ENCODE data around the gene MRPL52. TPM values are rescaled to one million over a fixed set of nuclear protein-coding genes. Genes with fewer than 3 reads are reported as not detected.

MRPL52 gene
- total RNA-seq, 2 experiments from 2014 or later: 170 TPM

GRCh38 chr14:22870811-22871223 is 41.1 kb downstream of the MRPL52 start:
- intact Hi-C loops (cut with micrococcal nuclease): loop anchor here (1.0 to 5.0 kb wide), 14 partner anchors 13 to 1604 kb away; partner anchors contain the start of genes DAD1, HAUS4, HNRNPC and MRPL52
- no peaks in the 10 kb centered on the region for H3K27me3 Mint-ChIP-seq (ENCODE audit: low read depth)
- peak overlapping the region; percentile 100 for H3K27ac Mint-ChIP-seq
- peaks cover 29% of the 10 kb centered on the region for H3K4me1 Mint-ChIP-seq (ENCODE audit: low read depth)
- H3K4me3 Mint-ChIP-seq: peak overlapping the region; percentile 91
- no peaks in the 10 kb centered on the region for H3K9me3 Mint-ChIP-seq
- CTCF ChIA-PET: interaction anchor here (0.6 to 5.6 kb wide), 15 partner anchors 8 to 1017 kb away, joined by 3 to 125 read pairs (median 4); partner anchors contain the start of genes PRMT5 and REM2
- DNase-seq: no peak
- H3K36me3 Mint-ChIP-seq (ENCODE audit: low read depth): peaks cover 23% of the 10 kb centered on the region

GRCh38 chr14:22871224-22872032 is 41.7 kb downstream of the MRPL52 start, which contains the start of gene LRP10:
LRP10 (plus strand) TSS chr14:22871740; CDS start chr14:22872304, 564 bp downstream.
- CTCF ChIA-PET: interaction anchor here (0.6 to 5.6 kb wide), 25 partner anchors 8 to 1018 kb away, joined by 3 to 125 read pairs (median 5); partner anchors contain the start of genes AJUBA, PRMT5, RBM23 and REM2
- peak within 1 kb of the TSS; percentile 100 for H3K27ac Mint-ChIP-seq

DNA sequence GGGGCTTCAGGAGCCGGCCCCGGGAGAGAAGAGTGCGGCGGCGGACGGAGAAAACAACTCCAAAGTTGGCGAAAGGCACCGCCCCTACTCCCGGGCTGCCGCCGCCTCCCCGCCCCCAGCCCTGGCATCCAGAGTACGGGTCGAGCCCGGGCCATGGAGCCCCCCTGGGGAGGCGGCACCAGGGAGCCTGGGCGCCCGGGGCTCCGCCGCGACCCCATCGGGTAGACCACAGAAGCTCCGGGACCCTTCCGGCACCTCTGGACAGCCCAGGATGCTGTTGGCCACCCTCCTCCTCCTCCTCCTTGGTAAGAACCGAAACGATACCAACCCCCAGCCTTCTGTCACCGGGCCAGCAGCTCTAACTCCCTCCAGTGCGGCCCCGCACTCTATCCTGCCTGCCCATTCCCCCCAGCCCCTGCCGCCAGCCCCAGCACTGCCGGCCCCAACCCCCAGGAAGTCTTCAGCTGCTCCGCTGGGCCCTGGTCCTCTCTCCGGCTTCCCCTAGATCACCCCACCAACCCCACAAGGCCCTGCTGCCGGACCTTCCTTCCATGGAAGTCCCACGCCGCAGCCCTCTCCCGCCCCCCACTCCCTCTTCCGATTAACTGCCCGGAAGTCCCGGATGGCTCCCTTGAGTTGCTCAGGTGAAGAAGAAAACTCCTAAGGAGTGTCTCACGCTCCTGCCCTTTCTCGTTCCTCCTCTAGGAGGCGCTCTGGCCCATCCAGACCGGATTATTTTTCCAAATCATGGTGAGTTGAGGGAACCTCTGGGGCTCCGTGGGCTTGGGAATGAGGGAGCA is 42.5 kb downstream of the MRPL52 start:
- Mint-ChIP-seq H3K27me3 (ENCODE audit: low read depth) (no peaks in the 10 kb centered on the region), H3K27ac (peak overlapping the region; percentile 100), H3K9me3 (no peaks in the 10 kb centered on the region), H3K36me3 (ENCODE audit: low read depth) (peaks cover 29% of the 10 kb centered on the region), H3K4me3 (peak overlapping the region; percentile 91), H3K4me1 (ENCODE audit: low read depth) (peaks cover 29% of the 10 kb centered on the region)
- peak; percentile 87 for DNase-seq
- CTCF ChIA-PET: interaction anchor here (0.6 to 5.6 kb wide), 28 partner anchors 9 to 301 kb away, joined by 3 to 125 read pairs (median 4); partner anchors contain the start of genes AJUBA, RBM23 and REM2
- intact Hi-C loops (cut with micrococcal nuclease): loop anchor here (1.0 to 5.0 kb wide), 4 partner anchors 28 to 1605 kb away; partner anchors contain the start of genes HNRNPC and PPP1R3E

More at GRCh38 chr14:22871224-22872032, 41.7 kb downstream of the MRPL52 start, which contains the start of gene LRP10:
- Mint-ChIP-seq H3K4me3 (peak within 1 kb of the TSS; percentile 91), H3K36me3 (ENCODE audit: low read depth) (peaks cover 29% of the 10 kb centered on the region), H3K4me1 (ENCODE audit: low read depth) (peaks cover 29% of the 10 kb centered on the region), H3K9me3 (no peaks in the 10 kb centered on the region), H3K27me3 (ENCODE audit: low read depth) (no peaks in the 10 kb centered on the region)
- intact Hi-C loops (cut with micrococcal nuclease): loop anchor here (1.0 to 5.0 kb wide), 16 partner anchors 13 to 1604 kb away; partner anchors contain the start of genes DAD1, HAUS4, HNRNPC and MRPL52
- DNase-seq: peak; percentile 92

DNA sequence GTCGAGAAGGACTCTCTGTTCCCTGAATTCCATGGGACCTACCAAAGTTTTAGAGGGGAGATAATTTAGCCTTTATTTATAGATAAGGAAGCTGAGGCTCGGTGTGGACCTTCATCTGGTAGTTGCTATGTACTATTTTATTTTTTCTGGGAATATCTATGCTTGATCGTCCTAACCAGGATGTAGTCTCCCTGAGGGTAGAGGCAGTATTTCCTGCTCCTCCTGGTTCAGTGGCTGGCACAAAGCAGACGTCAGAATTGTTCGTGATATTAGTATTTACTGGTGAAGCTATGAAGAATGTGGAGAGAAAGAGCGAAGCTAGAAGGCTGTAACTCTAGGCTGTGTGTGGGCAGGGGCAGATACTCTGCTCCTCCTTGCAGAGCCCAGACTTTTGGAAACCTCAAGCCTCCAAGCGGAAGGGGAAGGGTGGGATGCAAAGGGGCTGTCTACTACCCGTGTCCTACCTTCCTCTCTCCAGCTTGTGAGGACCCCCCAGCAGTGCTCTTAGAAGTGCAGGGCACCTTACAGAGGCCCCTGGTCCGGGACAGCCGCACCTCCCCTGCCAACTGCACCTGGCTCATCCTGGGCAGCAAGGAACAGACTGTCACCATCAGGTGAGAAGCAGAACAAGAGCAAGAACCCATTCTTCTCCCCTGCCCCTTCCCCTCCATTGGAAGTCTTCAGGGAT is 43.3 kb downstream of the MRPL52 start:
- Mint-ChIP-seq H3K9me3 (no peaks in the 10 kb centered on the region), H3K4me1 (ENCODE audit: low read depth) (peaks cover 29% of the 10 kb centered on the region), H3K4me3 (peak overlapping the region; percentile 91), H3K27ac (peak overlapping the region; percentile 94), H3K36me3 (ENCODE audit: low read depth) (peaks cover 31% of the 10 kb centered on the region), H3K27me3 (ENCODE audit: low read depth) (no peaks in the 10 kb centered on the region)
- CTCF ChIA-PET: interaction anchor here (0.8 to 5.6 kb wide), 26 partner anchors 9 to 302 kb away, joined by 3 to 125 read pairs (median 4); partner anchors contain the start of genes AJUBA, RBM23 and REM2
- no peak for DNase-seq
- intact Hi-C loops (cut with micrococcal nuclease): loop anchor here (1.0 to 5.0 kb wide), 4 partner anchors 27 to 1606 kb away; partner anchors contain the start of genes HNRNPC and PPP1R3E

DNA sequence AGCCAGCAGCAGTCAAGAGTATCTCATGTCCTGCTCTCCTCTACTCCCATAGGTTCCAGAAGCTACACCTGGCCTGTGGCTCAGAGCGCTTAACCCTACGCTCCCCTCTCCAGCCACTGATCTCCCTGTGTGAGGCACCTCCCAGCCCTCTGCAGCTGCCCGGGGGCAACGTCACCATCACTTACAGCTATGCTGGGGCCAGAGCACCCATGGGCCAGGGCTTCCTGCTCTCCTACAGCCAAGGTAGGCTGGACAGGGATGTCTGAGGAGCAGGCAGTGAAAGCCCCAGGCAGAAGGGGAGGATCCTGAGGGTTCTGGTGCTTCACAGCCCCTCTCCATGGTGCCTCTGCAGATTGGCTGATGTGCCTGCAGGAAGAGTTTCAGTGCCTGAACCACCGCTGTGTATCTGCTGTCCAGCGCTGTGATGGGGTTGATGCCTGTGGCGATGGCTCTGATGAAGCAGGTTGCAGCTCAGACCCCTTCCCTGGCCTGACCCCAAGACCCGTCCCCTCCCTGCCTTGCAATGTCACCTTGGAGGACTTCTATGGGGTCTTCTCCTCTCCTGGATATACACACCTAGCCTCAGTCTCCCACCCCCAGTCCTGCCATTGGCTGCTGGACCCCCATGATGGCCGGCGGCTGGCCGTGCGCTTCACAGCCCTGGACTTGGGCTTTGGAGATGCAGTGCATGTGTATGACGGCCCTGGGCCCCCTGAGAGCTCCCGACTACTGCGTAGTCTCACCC is 45.5 kb downstream of the MRPL52 start:
- DNase-seq: no peak
- Mint-ChIP-seq H3K27ac (no peak overlapping the region), H3K27me3 (ENCODE audit: low read depth) (no peaks in the 10 kb centered on the region), H3K4me1 (ENCODE audit: low read depth) (peaks cover 26% of the 10 kb centered on the region), H3K4me3 (no peak overlapping the region), H3K36me3 (ENCODE audit: low read depth) (peaks cover 31% of the 10 kb centered on the region), H3K9me3 (no peaks in the 10 kb centered on the region)
- CTCF ChIA-PET: interaction anchor here (0.8 to 5.6 kb wide), 3 partner anchors 8 to 25 kb away, joined by 3 to 47 read pairs (median 3); no protein-coding TSS in a partner anchor
- intact Hi-C loops (cut with micrococcal nuclease): no loop called here

DNA sequence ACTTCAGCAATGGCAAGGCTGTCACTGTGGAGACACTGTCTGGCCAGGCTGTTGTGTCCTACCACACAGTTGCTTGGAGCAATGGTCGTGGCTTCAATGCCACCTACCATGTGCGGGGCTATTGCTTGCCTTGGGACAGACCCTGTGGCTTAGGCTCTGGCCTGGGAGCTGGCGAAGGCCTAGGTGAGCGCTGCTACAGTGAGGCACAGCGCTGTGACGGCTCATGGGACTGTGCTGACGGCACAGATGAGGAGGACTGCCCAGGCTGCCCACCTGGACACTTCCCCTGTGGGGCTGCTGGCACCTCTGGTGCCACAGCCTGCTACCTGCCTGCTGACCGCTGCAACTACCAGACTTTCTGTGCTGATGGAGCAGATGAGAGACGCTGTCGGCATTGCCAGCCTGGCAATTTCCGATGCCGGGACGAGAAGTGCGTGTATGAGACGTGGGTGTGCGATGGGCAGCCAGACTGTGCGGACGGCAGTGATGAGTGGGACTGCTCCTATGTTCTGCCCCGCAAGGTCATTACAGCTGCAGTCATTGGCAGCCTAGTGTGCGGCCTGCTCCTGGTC is 46.1 kb downstream of the MRPL52 start:
- CTCF ChIA-PET: interaction anchor here (0.8 kb wide), 2 partner anchors 9 to 19 kb away, joined by 3 to 4 read pairs; no protein-coding TSS in a partner anchor
- H3K9me3 Mint-ChIP-seq: no peaks in the 10 kb centered on the region
- intact Hi-C loops (cut with micrococcal nuclease): no loop called here
- H3K27me3 Mint-ChIP-seq (ENCODE audit: low read depth): no peaks in the 10 kb centered on the region
- no peak overlapping the region for H3K4me3 Mint-ChIP-seq
- H3K36me3 Mint-ChIP-seq (ENCODE audit: low read depth): peaks cover 31% of the 10 kb centered on the region
- no peak overlapping the region for H3K27ac Mint-ChIP-seq
- H3K4me1 Mint-ChIP-seq (ENCODE audit: low read depth): peaks cover 20% of the 10 kb centered on the region
- DNase-seq: no peak

- Mint-ChIP-seq H3K4me1 (ENCODE audit: low read depth) (peaks cover 18% of the 10 kb centered on the region), H3K9me3 (no peaks in the 10 kb centered on the region), H3K36me3 (ENCODE audit: low read depth) (peaks cover 31% of the 10 kb centered on the region), H3K27me3 (ENCODE audit: low read depth) (no peaks in the 10 kb centered on the region), H3K4me3 (no peak overlapping the region), H3K27ac (no peak overlapping the region)
- intact Hi-C loops (cut with micrococcal nuclease): no loop called here
- DNase-seq: no peak
- CTCF ChIA-PET: interaction anchor here (2.7 kb wide), 1 partner anchor 23 kb away, joined by 8 read pairs; no protein-coding TSS in a partner anchor
Measured at GRCh38 chr14:22877000-22877501, 47.4 kb downstream of the MRPL52 start.

DNA sequence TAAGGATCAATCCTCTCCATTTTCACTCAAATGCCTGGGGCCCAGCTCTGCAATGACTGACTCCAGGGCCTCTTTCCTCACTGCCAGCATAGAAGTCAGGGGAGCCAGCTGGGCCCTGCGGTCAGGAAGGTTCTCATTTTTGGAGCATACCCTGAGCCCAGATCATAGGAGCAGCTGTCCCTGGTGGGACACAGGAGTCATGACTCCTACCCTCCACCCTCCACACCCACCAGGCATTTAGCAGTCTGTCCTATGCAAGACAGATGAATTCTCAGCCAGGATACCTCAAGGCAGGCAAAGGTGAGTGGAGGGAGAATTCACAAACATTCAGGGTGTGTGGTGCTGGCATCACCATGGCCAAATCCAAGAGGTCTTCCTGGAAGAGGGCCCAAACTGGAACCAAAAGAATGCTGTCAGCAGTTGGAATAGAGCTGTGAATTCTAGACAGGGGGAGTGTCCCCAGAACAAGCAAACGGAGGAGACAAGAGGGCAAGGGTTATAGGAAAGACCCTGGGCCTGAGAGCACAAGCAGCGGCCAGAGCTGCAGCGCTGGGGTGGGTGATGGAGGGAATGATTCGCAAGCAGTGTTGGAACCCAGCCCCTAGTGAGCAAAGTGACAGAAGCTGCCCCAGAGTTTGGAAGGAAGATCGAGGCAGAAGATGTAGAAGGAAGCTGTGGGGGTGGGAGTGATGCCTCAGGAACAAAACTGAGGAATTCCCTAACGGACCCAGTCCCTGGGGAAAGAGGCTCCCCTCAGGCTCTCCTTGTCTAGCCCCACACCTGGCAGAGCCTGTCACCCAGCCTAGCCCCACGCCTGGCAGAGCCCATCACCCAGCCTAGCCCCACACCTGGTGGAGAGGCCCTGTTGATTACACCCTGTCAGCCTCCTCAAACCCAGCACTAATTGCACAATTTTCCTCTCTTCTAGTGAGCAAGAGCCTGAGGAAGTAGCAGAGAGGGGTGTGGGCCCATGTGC is 48.9 kb downstream of the MRPL52 start:
- CTCF ChIA-PET: interaction anchor here (0.5 to 2.7 kb wide), 3 partner anchors 17 to 26 kb away, joined by 4 to 8 read pairs (median 6); no protein-coding TSS in a partner anchor
- Mint-ChIP-seq H3K4me1 (ENCODE audit: low read depth) (peaks cover 19% of the 10 kb centered on the region), H3K27ac (peak overlapping the region; percentile 25), H3K27me3 (ENCODE audit: low read depth) (no peaks in the 10 kb centered on the region), H3K4me3 (no peak overlapping the region), H3K9me3 (no peaks in the 10 kb centered on the region), H3K36me3 (ENCODE audit: low read depth) (peaks cover 19% of the 10 kb centered on the region)
- DNase-seq: no peak
- intact Hi-C loops (cut with micrococcal nuclease): no loop called here

GRCh38 chr14:22882064-22882463 is 52.4 kb downstream of the MRPL52 start:
- no peak overlapping the region for H3K27ac Mint-ChIP-seq

More at GRCh38 chr14:22882064-22882463, 52.4 kb downstream of the MRPL52 start:
- DNase-seq: no peak
- intact Hi-C loops (cut with micrococcal nuclease): no loop called here
- peaks cover 2% of the 10 kb centered on the region for H3K27me3 Mint-ChIP-seq (ENCODE audit: low read depth)
- no peak overlapping the region for H3K4me3 Mint-ChIP-seq
- H3K36me3 Mint-ChIP-seq (ENCODE audit: low read depth): peaks cover 2% of the 10 kb centered on the region
- CTCF ChIA-PET: interaction anchor here (0.5 to 10.8 kb wide), 10 partner anchors 10 to 1358 kb away, joined by 3 to 125 read pairs (median 4); partner anchors contain the start of gene LRP10
- H3K4me1 Mint-ChIP-seq (ENCODE audit: low read depth): peaks cover 23% of the 10 kb centered on the region
- no peaks in the 10 kb centered on the region for H3K9me3 Mint-ChIP-seq
